Activated T-cell treated with anti-CD3 and anti-CD28 coated beads, Interleukin-2, amount 50 U/mL, for 72 hours (primary cell): Measurements from ENCODE around the gene DNAJA2. TPM values are rescaled to one million over a fixed set of nuclear protein-coding genes. Genes with fewer than 3 reads are reported as not detected.

Experiments used
- ATAC-seq, 2 donors: fragments of 150-1000 bp; cut with Tn5 transposase; replicated peaks in 1 of 2; 2 replicates each; pipeline ENCODE4 v1.10.0; 2021; ENCODE audit warnings: moderate library complexity in 2 of 2, mild to moderate bottlenecking in 1 of 2
- DNase-seq, 2 donors: peaks; one replicate each; pipeline ENCODE4 v3.0.0; 2021 to 2022; ENCODE audit warnings: mixed read lengths in 1 of 2
- H3K27ac Mint-ChIP-seq: one replicate; pipeline ENCODE4 v1.8.0; 2022; ENCODE audit warnings: mild to moderate bottlenecking, moderate library complexity, mixed read lengths
- H3K27me3 Mint-ChIP-seq: one replicate; pipeline ENCODE4 v1.8.0; 2022; ENCODE audit warnings: low read depth, mixed read lengths
- H3K36me3 Mint-ChIP-seq, 2 donors: one replicate each; pipeline ENCODE4 v1.8.0; 2022; ENCODE audit warnings: mixed read lengths in 2 of 2, mild to moderate bottlenecking in 1 of 2; ENCODE audit not compliant: insufficient read depth in 2 of 2
- H3K4me1 Mint-ChIP-seq: one replicate; pipeline ENCODE4 v1.8.0; 2022; ENCODE audit warnings: low read depth, mixed read lengths
- H3K4me3 Mint-ChIP-seq, 2 donors: one replicate each; pipeline ENCODE4 v1.8.0; 2022; ENCODE audit warnings: mild to moderate bottlenecking in 2 of 2, mixed read lengths in 2 of 2, moderate library complexity in 2 of 2
- H3K9me3 Mint-ChIP-seq, 2 donors: one replicate each; pipeline ENCODE4 v1.8.0; 2022; ENCODE audit warnings: mixed read lengths in 2 of 2
- total RNA-seq, 2 donors: library from RNA; stranded (reverse); gene quantifications; one replicate each; pipeline ENCODE4 v1.2.3, GENCODE V29; 2022

Gene DNAJA2
- total RNA-seq, 2 donors from 2014 or later: 65.2 to 65.4 TPM

DNA sequence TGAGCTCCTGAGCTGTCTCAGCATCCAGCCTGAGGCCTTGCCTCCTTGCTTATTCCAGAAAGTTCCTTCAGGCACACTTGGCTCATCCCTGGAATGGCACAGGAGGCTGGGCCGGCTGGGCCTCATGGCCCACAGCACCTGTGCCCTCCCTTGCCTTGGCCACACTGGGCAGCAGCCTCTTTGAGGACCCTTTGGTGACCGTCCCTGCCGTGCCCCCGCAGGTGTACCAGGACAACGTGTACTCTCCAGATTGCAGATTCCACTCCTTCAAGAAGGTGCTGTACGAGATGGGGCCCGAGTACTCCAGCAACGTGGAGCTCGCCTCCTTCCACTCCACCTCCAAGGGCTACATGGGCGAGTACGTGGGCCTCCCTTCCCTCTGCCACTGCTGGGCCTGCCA, 55.1 kb downstream of the DNAJA2 start:
- ATAC-seq (no peak), DNase-seq (no peak)
- Mint-ChIP-seq H3K36me3 (peaks cover 11 to 17% of the 10 kb centered on the region in 2 donors), H3K27me3 (no peaks in the 10 kb centered on the region), H3K9me3 (no peaks in the 10 kb centered on the region), H3K27ac (no peak overlapping the region), H3K4me1 (no peaks in the 10 kb centered on the region), H3K4me3 (no peak overlapping the region)

DNA sequence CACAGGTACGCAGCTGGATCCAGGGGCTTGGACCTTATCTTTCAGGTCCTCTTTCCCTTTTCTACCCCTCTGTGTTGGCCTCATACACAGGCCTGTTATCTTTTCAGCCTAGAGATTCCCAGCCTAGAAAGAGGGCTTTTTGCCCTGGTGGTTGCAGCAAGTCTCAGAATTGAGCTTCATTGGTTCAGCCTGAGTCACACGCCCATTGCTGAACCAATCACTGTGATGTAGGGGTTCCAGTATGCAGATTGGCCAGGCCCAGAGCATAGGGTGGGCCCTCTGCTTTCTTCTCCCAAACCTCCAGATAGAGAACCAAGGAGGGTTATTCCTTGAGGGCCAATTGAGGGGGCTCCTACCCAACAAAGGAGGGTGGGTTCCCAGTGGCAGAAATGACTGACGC, 56.5 kb downstream of the DNAJA2 start:
- no peaks in the 10 kb centered on the region for H3K9me3 Mint-ChIP-seq
- peaks cover 11 to 17% of the 10 kb centered on the region in 2 donors for H3K36me3 Mint-ChIP-seq
- H3K27ac Mint-ChIP-seq: no peak overlapping the region
- no peaks in the 10 kb centered on the region for H3K4me1 Mint-ChIP-seq
- DNase-seq (no peak), ATAC-seq (no peak)
- H3K27me3 Mint-ChIP-seq: no peaks in the 10 kb centered on the region
- H3K4me3 Mint-ChIP-seq: no peak overlapping the region

DNA sequence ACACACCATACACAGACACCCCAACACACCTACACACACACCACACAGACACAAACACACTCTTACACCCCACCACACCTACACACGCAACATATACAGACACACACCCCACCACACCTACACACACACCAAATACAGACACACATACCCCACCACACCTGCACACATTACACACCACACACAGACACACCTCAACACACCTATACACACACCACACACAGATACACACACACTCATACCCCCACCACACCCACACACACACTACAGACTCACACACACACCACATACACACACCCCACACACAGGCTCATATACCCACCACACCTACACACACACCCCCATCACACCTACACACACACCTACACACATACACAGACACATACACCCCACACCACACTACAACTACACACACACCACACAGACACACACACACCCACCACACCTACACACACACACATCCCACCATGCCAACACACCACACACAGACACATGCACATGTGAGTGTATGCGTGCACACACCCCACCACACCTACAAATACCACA, 57.9 kb downstream of the DNAJA2 start:
- no peak overlapping the region for H3K4me3 Mint-ChIP-seq
- no peaks in the 10 kb centered on the region for H3K9me3 Mint-ChIP-seq
- ATAC-seq (no peak), DNase-seq (no peak)
- H3K27ac Mint-ChIP-seq: no peak overlapping the region
- peaks cover 9% of the 10 kb centered on the region for H3K4me1 Mint-ChIP-seq
- H3K27me3 Mint-ChIP-seq: no peaks in the 10 kb centered on the region
- peaks cover 10 to 22% of the 10 kb centered on the region in 2 donors for H3K36me3 Mint-ChIP-seq

DNA sequence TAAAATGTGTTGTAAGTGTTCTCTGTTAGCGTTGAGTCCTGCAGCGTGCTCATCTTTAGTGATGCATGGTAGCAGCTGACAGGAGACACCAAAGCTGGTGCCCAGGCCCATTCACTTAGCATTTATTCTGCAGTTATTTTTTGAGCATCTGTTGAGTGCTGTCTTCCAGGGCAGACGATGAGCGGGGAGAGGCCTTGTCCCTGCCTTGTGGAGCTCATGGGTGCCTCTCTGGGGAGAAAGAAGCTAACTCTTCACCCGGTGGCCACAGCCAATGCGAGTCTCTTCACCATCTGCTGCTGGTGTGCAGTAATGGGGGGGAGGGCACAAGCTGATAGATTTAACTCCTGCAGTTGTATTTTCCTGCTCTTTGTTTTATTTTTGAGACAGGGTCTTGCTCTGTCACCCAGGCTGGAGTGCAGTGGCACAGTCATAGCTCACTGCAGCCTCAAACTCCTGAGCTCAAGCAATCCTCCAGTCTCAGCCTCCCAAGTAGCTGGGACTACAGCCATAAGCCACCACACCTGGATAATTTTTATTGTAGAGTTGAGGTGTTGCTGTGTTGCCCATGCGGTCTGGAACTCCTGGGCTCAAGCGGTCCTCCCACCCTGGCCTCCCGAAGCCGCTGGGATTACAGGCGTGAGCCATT, 58.8 kb downstream of the DNAJA2 start:
- Mint-ChIP-seq H3K9me3 (no peaks in the 10 kb centered on the region), H3K4me3 (no peak overlapping the region), H3K36me3 (peaks cover 12 to 23% of the 10 kb centered on the region in 2 donors), H3K27ac (no peak overlapping the region), H3K4me1 (peaks cover 9% of the 10 kb centered on the region), H3K27me3 (no peaks in the 10 kb centered on the region)
- no peak for DNase-seq
- no peak for ATAC-seq

DNA sequence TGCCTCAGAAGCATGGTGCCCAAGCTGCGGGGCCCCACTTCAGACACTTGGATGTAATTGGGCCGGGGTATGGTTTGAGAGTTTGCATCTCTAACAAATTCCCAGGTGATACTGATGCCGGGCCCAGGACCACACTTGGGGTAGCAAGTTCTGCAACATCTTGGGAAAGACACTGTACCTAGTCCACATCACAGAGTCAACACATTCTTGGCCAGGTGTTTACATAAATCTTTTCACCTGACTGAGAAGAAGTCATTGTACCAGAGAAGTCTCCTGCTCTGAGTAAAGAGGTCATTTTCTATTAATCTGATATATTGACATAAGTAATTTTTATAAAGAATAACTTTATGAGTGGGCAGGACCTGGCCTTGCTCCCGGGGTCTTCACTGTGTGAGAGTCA, 61.8 kb downstream of the DNAJA2 start:
- DNase-seq: no peak
- no peak for ATAC-seq
- no peaks in the 10 kb centered on the region for H3K9me3 Mint-ChIP-seq
- peaks cover 12 to 18% of the 10 kb centered on the region in 2 donors for H3K36me3 Mint-ChIP-seq
- H3K27me3 Mint-ChIP-seq: no peaks in the 10 kb centered on the region
- H3K27ac Mint-ChIP-seq: no peak overlapping the region
- H3K4me1 Mint-ChIP-seq: peaks cover 13% of the 10 kb centered on the region
- H3K4me3 Mint-ChIP-seq: no peak overlapping the region

DNA sequence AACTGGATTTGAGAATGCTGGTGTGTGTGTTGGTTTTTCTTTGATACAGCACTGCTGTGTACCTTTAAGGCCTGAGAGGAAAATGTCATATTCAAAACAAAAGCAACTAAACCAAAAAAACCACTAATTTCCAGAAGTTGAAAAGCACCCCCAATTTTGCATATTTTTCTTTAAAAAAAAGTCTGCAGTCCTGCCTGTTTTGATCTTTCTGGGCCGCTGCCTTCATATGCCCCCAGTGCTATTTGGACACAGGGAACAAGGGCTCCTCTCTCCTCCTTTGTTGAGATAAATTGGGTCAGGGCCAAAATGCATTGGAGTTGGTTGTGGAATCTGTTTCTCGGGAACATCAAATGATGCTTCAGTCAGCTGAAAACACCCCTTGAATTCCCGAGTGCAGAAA, 62.4 kb downstream of the DNAJA2 start:
- H3K4me1 Mint-ChIP-seq: peaks cover 13% of the 10 kb centered on the region
- DNase-seq: no peak
- H3K9me3 Mint-ChIP-seq: no peaks in the 10 kb centered on the region
- no peak overlapping the region for H3K27ac Mint-ChIP-seq
- H3K36me3 Mint-ChIP-seq: peaks cover 12 to 18% of the 10 kb centered on the region in 2 donors
- H3K4me3 Mint-ChIP-seq: peak overlapping the region in 1 of 2 donors; percentile 13
- no peaks in the 10 kb centered on the region for H3K27me3 Mint-ChIP-seq
- no peak for ATAC-seq

DNA sequence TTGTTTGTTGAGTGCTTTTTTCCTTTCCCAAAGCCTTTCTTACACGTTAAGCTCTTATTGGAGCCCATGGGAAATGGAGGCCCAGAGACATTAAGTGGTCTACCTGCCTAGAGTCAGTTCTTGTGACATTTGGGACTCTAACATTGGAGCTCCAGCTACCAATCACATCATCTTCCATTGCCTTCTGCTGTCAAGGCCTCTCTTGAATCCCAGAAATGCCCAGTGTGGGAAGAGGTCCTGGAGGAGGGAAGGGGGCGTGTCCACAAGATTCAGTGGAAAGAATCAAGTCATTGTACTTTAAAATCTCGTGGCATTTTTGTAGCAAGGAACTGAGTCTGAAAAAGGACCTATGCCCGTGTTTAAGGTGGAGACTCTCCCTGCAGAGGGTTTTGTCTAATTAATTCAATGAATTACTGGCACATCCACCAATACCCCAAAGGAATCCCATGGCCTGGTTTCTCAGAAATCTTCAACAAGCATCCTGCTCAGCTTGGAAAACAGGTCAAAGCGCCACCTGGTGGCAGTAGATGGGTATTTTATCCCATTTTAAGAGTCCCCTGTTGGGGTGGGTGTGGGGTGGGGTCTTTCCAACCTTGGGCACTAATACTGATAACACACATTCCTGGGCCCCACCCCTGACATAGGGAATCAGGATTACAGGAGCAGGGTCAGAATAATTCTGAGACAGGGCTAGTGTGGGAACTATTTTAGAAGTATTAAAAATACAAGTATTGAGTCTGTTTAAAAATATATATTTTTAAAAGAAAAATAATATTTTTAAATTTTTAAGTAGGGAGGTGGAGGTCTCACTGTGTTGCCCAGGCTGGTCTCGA, 64.7 kb downstream of the DNAJA2 start:
- H3K36me3 Mint-ChIP-seq: peaks cover 3 to 8% of the 10 kb centered on the region in 2 donors
- H3K4me3 Mint-ChIP-seq: no peak overlapping the region
- H3K27ac Mint-ChIP-seq: no peak overlapping the region
- DNase-seq (peak; percentile 56 to 59), ATAC-seq (peak in 1 of 2 donors; percentile 66)
- no peaks in the 10 kb centered on the region for H3K9me3 Mint-ChIP-seq
- peaks cover 13% of the 10 kb centered on the region for H3K4me1 Mint-ChIP-seq
- H3K27me3 Mint-ChIP-seq: no peaks in the 10 kb centered on the region

DNA sequence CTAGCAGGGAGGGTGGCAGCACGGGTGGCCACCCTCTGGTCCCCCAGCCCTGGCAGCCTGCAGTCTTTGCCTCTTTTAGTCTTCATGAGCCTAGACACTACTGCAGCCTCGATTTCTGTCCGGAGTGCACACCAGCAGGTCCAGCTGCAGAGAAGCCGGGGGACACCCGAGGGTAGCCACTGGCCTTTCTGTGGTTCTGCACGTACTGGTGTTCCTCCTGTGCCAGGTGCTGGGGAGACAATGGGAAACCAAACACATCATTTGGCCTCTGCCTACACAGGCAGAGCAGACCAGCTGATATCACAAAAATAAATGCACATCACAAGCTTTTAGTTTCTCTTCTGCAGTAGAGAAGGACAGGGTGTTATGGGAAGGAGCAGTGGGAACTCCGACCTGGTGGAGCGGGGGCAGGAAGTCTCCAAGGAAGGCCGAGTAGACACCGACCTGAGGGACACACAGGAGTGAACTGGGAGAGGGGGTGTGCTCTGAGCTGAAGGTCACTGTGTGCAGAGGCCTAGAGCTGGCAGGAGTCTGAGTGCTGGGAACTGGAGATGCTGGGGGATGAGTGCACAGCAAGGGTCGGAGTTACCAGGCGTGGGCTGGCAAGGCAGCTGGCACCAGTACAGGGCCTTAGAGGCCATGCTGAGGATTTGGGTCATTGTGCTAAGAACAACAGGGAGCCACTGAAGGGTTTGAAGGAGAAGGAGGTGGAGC, 66.3 kb downstream of the DNAJA2 start:
- Mint-ChIP-seq H3K9me3 (no peaks in the 10 kb centered on the region), H3K4me1 (peaks cover 13% of the 10 kb centered on the region), H3K27me3 (no peaks in the 10 kb centered on the region), H3K4me3 (no peak overlapping the region), H3K36me3 (peaks cover 3 to 10% of the 10 kb centered on the region in 2 donors), H3K27ac (no peak overlapping the region)
- no peak for DNase-seq
- no peak for ATAC-seq

DNA sequence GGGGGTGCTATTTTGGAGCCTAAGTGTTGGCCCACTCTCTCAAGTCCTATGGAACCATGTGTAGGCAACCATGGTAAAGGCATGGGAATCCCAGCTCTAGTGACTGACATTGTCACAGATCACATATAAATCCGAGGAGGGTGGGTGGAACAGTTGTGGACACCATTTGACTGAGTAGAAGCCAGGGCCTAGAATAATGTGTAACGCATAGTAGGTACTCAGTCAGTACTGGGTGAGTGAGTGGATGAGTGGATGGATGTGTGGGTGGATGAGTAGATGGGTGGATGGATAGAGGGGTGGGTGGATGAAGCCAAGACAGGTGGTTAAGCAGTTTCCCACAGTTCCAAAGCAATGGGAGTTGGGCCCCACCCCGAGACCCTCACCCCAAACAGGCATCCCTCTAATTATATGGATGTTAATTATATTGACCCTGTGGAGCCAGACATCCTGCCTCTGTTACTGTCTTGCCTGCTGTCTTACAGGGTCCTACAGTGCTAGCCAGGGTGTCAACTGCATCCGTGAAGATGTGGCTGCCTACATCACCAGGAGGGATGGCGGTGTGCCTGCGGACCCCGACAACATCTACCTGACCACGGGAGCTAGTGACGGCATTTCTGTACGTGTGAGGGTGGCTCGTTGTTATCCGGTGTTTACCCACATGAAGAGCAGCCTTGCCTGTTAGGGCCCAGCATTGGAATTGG, 67.0 kb downstream of the DNAJA2 start:
- H3K27ac Mint-ChIP-seq: no peak overlapping the region
- H3K36me3 Mint-ChIP-seq: peaks cover 3 to 11% of the 10 kb centered on the region in 2 donors
- no peak overlapping the region for H3K4me3 Mint-ChIP-seq
- H3K9me3 Mint-ChIP-seq: no peaks in the 10 kb centered on the region
- ATAC-seq: no peak
- no peaks in the 10 kb centered on the region for H3K27me3 Mint-ChIP-seq
- peaks cover 13% of the 10 kb centered on the region for H3K4me1 Mint-ChIP-seq
- no peak for DNase-seq

Other genes starting within 250 kb of the DNAJA2 start
- gene MYLK3, start 225.3 kb downstream of the DNAJA2 start, total RNA-seq: 1 to 10 TPM in 1 of 2 donors, under 1 TPM in 1; 0.81 to 1.7 TPM
- 10 to 100 TPM; 18.1 to 21.4 TPM for gene C16orf87, start 142.5 kb downstream of the DNAJA2 start, total RNA-seq
- 10 to 100 TPM; 36.5 to 38.2 TPM for gene GPT2, start 89.3 kb downstream of the DNAJA2 start, total RNA-seq
- 1 to 10 TPM; 3.8 to 5.0 TPM for gene NETO2, start 170.3 kb upstream of the DNAJA2 start, total RNA-seq